GM19238 (cell line): ENCODE results near the gene BBS7.

ENCODE experiments used
- DNase-seq: peaks from one replicate; pipeline ENCODE4 v3.0.0; 2011; ENCODE audit warnings: low spot score; ENCODE audit not compliant: insufficient read length

Gene BBS7

GRCh38 chr4:121829511-121829910, 40.8 kb downstream of the BBS7 start:
- DNase-seq, result no peak

- no peak for DNase-seq
Observed at GRCh38 chr4:121827853-121828252, 42.4 kb downstream of the BBS7 start.

DNA sequence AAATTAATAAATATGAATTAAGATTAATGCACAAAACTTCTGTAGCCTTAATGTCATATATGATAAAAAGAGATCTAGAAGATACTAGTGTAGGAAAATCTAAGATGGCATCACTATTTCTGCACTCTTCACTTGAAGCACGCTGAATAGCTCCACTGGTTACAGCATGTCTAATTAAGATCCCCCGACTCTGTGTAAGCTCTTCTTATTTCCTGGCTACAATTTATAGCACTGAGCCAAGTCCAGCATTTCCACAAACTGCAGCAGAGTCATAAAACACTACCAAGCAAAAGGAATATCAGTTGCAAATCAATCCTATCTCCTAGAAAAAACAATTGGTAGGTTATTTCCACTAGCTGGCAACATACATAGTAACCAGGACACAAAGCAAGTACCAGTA, 45.3 kb downstream of the BBS7 start:
- DNase-seq, result no peak

DNA sequence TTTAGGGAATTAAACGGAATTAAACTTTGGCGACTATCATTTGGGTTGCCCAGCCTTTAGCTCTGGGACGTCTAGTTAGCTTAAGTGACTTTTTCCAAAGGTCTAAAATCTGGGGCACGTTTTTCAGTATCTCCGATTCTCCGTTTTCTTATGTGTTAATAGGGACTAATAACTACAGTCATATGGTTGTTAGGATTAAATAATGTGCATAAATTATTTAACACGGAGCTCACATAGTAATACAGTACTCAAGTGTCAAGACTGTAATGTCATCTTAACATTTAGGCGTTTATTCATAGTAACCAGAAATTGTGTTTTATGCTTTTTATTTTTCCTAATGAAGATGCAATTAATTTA, 46.1 kb downstream of the BBS7 start:
- DNase-seq, result no peak

- DNase-seq, result peak; percentile 79
Observed at GRCh38 chr4:121823505-121824170, 46.6 kb downstream of the BBS7 start, which contains the start of gene CCNA2. CCNA2 (minus strand) TSS chr4:121823883; CDS start chr4:121823628, 255 bp downstream.

GRCh38 chr4:121822796-121823504, 47.3 kb downstream of the BBS7 start:
- peak; percentile 13 for DNase-seq

DNA sequence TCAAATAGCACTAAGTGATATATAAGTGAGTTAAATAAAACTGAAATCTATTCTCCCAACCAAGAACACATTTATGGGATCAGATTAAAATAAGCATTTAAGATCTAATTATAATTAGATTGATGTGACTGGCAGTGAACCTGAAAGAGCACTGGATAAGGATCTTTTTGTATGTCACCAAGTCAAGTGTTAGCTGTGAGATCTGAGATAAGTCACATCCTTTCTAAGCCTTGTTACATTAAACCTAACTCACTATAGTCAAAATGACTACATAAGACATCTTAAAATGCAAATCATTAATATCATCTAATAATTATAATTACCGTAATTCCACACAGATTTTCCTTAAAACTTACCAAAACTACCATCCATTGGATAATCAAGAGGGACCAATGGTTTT, 48.2 kb downstream of the BBS7 start:
- no peak for DNase-seq

DNA sequence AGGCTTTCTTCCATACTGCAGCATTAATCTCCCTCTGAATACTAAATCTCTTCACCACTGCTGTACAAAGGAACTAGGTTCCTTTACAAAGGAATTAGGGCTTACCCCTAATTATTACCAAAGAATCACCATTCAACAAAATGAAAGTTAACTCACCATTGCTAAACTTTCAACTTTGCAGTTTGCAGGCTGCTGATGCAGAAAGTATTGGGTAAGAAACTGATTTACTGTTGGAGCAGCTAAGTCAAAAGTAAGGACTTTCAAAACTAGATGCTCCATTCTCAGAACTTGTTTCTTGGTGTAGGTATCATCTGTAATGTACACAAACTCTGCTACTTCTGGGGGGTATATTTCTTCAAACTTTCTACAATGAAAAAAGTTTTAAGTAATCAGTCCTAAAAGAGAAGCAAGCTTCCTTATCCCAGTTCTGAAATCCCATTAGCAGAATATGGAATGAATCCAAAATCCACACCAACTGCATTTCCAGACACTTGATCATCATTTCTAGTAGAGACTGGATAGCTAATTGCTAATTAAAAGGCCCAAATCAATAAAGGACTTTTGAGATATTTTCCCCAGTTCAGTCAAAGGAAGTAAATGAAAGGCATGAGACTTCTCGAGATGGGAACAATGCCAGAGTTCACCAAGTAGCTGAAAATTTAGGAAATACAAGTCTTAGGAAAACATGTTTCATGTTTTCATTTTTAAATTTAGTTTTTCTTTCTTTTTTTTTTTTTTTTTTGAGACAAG, 50.9 kb downstream of the BBS7 start:
- no peak for DNase-seq

DNA sequence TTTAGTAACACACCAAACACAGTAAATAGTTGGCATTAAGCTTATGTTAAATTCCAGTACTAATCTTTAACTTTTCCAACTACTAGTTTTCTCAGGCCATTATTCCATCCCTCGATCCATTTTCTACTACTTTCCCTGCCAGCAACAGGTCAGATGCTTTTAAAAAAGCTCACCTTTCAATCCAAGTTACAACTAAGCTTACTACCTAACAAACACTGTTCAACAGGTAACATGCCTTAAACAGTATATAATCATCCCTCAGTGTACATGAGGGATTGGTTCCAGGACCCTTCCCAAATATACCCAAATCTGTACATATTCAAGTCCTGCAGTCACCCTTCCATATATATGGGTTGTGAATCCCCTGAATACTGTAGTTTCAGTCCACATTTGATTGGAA, 52.1 kb downstream of the BBS7 start:
- DNase-seq, result no peak

- DNase-seq, result no peak
Observed at GRCh38 chr4:121817701-121818100, 52.6 kb downstream of the BBS7 start.

- no peak for DNase-seq
Observed at GRCh38 chr4:121817006-121817405, 53.3 kb downstream of the BBS7 start.

- DNase-seq, result no peak
Observed at GRCh38 chr4:121814756-121815155, 55.5 kb downstream of the BBS7 start.

- no peak for DNase-seq
Observed at GRCh38 chr4:121811122-121811521, 59.2 kb downstream of the BBS7 start.

DNA sequence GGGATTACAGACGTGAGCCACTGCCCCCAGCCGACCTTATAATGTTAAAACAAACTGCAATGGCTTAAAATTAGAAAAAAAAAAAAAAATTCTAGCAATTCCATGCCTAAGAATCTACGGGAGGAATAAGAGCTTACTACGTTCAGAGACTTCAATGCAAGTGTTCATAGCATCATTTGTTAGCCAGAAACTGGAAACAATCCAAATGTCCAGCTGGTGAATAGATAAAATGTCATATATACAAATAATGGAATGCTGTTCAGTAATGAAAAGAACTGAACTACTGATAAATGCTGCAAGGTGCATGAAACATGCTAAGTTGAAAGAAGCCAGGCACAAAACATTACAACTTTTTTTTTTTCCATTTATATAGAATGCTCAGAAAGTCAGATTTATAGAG, 63.9 kb downstream of the BBS7 start:
- no peak for DNase-seq

- DNase-seq, result no peak
Observed at GRCh38 chr4:121801715-121802075, 68.6 kb downstream of the BBS7 start.

- DNase-seq, result peak; percentile 48
Observed at GRCh38 chr4:121800961-121801714, 69.1 kb downstream of the BBS7 start, which contains the start of gene EXOSC9. EXOSC9 (plus strand) TSS chr4:121801323; CDS start chr4:121801425, 102 bp downstream.

DNA sequence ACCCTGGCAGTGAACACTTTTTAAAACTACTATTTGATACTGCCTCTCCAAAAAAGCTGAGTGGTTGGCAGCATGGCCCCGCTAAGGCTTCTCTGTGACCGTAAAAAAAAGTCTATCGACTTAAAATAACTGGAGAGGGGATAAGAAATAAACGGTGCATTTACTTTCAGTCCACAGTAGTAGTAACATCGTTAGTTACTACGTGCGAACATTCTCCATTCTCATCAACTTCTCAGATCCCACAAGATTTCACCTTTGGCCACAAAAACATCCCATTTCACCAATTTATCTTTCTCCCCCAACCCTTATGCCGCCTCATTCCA, 69.7 kb downstream of the BBS7 start:
- DNase-seq, result no peak

DNA sequence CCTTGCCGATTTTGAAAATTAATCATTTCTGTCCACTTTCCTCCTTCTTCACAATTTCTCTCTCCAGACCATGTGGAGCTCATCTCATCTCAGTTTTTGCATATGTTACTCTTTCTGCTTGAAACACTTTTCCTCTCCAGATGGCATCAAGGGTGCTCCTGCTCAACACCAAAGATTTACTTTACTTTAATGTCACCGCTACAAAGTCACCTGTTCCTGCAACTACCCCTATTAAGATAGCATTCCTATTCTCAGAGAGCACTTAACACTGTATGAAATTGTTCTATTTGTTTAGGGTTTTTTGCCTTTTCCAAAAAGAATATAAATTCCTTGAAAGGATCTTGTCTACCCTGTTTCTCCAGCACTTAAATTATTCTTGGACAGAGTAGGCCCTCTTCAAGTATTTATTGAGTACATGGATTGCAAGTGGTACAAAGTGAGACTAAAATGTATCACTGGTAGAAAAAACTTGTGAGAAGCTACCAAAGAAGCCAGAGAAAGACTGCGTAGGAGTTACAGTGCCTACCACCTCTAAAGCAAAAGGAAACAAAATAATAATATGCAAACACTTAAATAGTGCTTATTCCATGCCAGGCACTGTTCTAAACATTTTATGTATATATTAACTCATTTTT, 70.3 kb downstream of the BBS7 start:
- no peak for DNase-seq

DNA sequence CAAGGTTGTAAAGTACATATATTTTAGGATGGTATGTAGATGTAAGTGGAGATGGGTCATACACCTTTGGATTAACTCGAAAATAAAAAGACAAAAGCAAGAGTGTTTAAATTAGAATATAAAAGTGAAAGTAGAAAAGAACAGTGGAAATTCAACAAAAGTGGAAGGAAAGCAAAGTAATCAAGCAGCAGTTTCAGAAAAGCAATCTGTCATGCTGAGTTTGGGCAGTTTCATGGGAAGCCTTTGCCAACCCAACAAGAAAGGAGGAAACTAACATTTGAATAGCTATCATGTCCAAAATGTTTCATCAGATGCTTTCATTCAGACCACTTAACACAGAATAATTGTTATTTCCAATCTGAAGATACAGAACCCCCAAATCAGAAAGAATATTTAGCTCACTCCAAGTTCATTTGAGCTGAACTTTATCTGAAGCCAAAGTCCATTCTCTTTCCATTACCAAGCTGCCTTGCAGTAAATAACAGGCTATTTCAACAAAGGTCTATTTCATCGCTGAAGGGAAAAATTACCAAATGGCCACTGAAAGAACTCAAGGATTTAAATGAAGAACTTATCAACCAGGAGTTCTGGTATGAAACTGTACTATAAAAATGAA, 71.0 kb downstream of the BBS7 start:
- no peak for DNase-seq

GRCh38 chr4:121796283-121796682, 74.0 kb downstream of the BBS7 start:
- DNase-seq, result no peak
